HCT116 (cell line): ENCODE measurements around the gene SPATS1.

Experiments
- EGR1 ChIP-seq: IDR thresholded peaks from 2 replicates; pipeline ENCODE4 v1.6.1; 2012; ENCODE audit warnings: low read depth
- EZH2 ChIP-seq: fragments of 200-600 bp; sonication (generic); IDR thresholded peaks from 2 replicates; pipeline ENCODE4 v1.6.1; 2017; ENCODE audit warnings: antibody characterized with exemption, mixed run types
- EZH2phosphoT487 ChIP-seq: fragments of 200-600 bp; IDR thresholded peaks from 2 replicates; pipeline ENCODE4 v1.6.1; 2018; ENCODE audit warnings: antibody characterized with exemption, borderline replicate concordance
- POLR2A ChIP-seq: IDR thresholded peaks from 2 replicates; pipeline ENCODE4 v1.7.0; 2011; ENCODE audit warnings: borderline replicate concordance; ENCODE audit not compliant: insufficient read depth, insufficient read length; ENCODE audit errors: extremely low read depth
- POLR2AphosphoS5 ChIP-seq: IDR thresholded peaks from 2 replicates; pipeline ENCODE4 v1.6.1; 2011; ENCODE audit warnings: mild to moderate bottlenecking, low read depth, low read length, moderate library complexity
- RAD21 ChIP-seq: IDR thresholded peaks from 2 replicates; pipeline ENCODE4 v1.6.1; 2012; ENCODE audit warnings: low read depth, mild to moderate bottlenecking
- SRF ChIP-seq: IDR thresholded peaks from 2 replicates; pipeline ENCODE4 v1.6.1; 2012; ENCODE audit warnings: low read depth
- ZFX ChIP-seq: fragments of 450-650 bp; IDR thresholded peaks from 2 replicates; pipeline ENCODE4 v1.6.1; 2017
- TF ChIP-seq, protein P1 (sequence below), 3 experiments: fragments of 200-600 bp in 1 of 3; sonication (generic) in 1 of 3; IDR thresholded peaks in 2 of 3; conservative IDR thresholded peaks in 1 of 3; 2 replicates each; pipeline ENCODE4 v1.5.1; 2012 to 2017; ENCODE audit warnings: low read depth in 2 of 3, low read length in 2 of 3, antibody characterized with exemption in 1 of 3, borderline replicate concordance in 1 of 3, control low read depth in 1 of 3, mild to moderate bottlenecking in 1 of 3, mixed read lengths in 1 of 3, mixed run types in 1 of 3, moderate library complexity in 1 of 3; ENCODE audit not compliant: insufficient read depth in 1 of 3
- TF ChIP-seq, protein P2 (sequence below): IDR thresholded peaks from 2 replicates; pipeline ENCODE4 v1.6.1; 2012
- TF ChIP-seq, protein P3 (sequence below): IDR thresholded peaks from 2 replicates; pipeline ENCODE4 v1.6.1; 2012; ENCODE audit warnings: low read depth

DNA sequence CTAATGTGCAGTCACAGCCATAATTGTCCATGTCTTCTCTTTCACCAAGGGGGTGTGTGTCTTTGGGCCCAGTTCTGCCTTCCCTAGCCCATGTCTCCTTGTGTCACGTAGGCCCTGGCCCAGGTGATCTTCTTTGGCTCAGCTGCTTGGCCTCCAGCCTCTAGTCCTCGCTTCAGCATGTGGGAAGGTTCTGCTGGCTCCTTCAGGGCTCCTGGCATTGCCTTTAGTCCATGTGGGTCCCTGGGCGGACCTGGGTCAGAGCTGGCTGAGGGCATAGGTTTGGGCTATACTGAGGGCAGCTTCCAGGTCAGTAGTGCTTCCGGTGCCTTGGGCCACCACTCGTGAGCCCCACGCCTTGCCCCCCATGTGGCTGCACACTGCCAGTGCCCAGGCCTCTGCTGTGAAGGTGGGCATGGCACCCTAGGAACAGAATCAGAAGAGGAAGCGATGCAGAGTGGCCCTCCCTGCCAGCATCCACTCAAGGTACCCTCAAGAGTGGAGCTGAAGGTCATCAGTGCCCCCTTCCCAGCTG lies 42.1 kb upstream of the SPATS1 start:
- TF ChIP-seq, protein P1, sequence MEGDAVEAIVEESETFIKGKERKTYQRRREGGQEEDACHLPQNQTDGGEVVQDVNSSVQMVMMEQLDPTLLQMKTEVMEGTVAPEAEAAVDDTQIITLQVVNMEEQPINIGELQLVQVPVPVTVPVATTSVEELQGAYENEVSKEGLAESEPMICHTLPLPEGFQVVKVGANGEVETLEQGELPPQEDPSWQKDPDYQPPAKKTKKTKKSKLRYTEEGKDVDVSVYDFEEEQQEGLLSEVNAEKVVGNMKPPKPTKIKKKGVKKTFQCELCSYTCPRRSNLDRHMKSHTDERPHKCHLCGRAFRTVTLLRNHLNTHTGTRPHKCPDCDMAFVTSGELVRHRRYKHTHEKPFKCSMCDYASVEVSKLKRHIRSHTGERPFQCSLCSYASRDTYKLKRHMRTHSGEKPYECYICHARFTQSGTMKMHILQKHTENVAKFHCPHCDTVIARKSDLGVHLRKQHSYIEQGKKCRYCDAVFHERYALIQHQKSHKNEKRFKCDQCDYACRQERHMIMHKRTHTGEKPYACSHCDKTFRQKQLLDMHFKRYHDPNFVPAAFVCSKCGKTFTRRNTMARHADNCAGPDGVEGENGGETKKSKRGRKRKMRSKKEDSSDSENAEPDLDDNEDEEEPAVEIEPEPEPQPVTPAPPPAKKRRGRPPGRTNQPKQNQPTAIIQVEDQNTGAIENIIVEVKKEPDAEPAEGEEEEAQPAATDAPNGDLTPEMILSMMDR (IDR thresholded peaks at IDR 0.05 in 2 of 3, conservative IDR thresholded peaks at IDR 0.05 in 1 of 3; ENCODE audit: borderline replicate concordance in 1 of 3, insufficient read depth in 1 of 3, low read depth in 2 of 3, low read length in 2 of 3): no peak
- TF ChIP-seq, protein P2, sequence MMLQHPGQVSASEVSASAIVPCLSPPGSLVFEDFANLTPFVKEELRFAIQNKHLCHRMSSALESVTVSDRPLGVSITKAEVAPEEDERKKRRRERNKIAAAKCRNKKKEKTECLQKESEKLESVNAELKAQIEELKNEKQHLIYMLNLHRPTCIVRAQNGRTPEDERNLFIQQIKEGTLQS: no peak
- TF ChIP-seq EZH2: no peak
- no peak for TF ChIP-seq POLR2A
- TF ChIP-seq EGR1: no peak
- no peak for TF ChIP-seq RAD21
- no peak for TF ChIP-seq EZH2phosphoT487
- TF ChIP-seq, protein P3, sequence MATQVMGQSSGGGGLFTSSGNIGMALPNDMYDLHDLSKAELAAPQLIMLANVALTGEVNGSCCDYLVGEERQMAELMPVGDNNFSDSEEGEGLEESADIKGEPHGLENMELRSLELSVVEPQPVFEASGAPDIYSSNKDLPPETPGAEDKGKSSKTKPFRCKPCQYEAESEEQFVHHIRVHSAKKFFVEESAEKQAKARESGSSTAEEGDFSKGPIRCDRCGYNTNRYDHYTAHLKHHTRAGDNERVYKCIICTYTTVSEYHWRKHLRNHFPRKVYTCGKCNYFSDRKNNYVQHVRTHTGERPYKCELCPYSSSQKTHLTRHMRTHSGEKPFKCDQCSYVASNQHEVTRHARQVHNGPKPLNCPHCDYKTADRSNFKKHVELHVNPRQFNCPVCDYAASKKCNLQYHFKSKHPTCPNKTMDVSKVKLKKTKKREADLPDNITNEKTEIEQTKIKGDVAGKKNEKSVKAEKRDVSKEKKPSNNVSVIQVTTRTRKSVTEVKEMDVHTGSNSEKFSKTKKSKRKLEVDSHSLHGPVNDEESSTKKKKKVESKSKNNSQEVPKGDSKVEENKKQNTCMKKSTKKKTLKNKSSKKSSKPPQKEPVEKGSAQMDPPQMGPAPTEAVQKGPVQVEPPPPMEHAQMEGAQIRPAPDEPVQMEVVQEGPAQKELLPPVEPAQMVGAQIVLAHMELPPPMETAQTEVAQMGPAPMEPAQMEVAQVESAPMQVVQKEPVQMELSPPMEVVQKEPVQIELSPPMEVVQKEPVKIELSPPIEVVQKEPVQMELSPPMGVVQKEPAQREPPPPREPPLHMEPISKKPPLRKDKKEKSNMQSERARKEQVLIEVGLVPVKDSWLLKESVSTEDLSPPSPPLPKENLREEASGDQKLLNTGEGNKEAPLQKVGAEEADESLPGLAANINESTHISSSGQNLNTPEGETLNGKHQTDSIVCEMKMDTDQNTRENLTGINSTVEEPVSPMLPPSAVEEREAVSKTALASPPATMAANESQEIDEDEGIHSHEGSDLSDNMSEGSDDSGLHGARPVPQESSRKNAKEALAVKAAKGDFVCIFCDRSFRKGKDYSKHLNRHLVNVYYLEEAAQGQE: no peak
- TF ChIP-seq SRF: no peak
- TF ChIP-seq POLR2AphosphoS5: no peak
- no peak for TF ChIP-seq ZFX
